ENCODE data around the gene ARL14.

Gene ARL14

DNA sequence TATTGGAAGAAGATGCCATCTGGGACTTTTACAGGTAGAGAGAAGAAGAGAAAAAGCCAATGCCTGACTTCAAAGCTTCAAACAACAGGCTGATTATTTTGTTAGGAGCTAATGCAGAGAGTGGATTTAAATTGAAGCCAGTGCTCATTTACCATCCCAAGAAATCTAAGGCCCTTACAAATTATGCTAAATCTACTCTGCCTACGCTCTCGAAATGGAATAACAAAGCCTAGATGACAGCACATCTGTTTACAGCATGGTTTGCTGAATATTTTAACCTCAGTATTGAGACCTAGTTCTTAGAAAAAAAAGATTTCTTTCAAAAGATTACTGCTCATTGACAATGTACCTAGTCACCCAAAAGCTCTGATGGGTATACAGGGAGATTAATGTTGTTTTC is 16.2 kb downstream of the ARL14 start:
- Histone ChIP-seq H2AFZ (ENCODE audit: low read depth, low read length) (no peak overlapping the region), H4K20me1 (ENCODE audit: insufficient read depth, low read length) (no peaks in the 10 kb centered on the region), H3K9me3 (ENCODE audit: insufficient read depth, low read length, severe bottlenecking) (no peaks in the 10 kb centered on the region), H3K4me3 (ENCODE audit: low read depth in 1 of 2, low read length in 2 of 2) (no peak overlapping the region), H3K4me1 (ENCODE audit: insufficient read depth, low read length) (no peaks in the 10 kb centered on the region), H3K27ac (ENCODE audit: low read length) (no peak overlapping the region), H3K36me3 (ENCODE audit: insufficient read depth, low read length) (no peaks in the 10 kb centered on the region), H3K27me3 (ENCODE audit: insufficient read depth, low read length, poor library complexity) (no peaks in the 10 kb centered on the region), H3K79me2 (ENCODE audit: insufficient read depth, low read length) (no peaks in the 10 kb centered on the region), H3K9ac (ENCODE audit: low read depth, low read length) (no peak overlapping the region), H3K4me2 (ENCODE audit: insufficient read depth, low read length) (no peak overlapping the region)
- TF ChIP-seq EZH2 (IDR thresholded peaks at IDR 0.05; ENCODE audit: borderline replicate concordance, low read depth, low read length, severe bottlenecking), result no peak
- TF ChIP-seq, protein P1, sequence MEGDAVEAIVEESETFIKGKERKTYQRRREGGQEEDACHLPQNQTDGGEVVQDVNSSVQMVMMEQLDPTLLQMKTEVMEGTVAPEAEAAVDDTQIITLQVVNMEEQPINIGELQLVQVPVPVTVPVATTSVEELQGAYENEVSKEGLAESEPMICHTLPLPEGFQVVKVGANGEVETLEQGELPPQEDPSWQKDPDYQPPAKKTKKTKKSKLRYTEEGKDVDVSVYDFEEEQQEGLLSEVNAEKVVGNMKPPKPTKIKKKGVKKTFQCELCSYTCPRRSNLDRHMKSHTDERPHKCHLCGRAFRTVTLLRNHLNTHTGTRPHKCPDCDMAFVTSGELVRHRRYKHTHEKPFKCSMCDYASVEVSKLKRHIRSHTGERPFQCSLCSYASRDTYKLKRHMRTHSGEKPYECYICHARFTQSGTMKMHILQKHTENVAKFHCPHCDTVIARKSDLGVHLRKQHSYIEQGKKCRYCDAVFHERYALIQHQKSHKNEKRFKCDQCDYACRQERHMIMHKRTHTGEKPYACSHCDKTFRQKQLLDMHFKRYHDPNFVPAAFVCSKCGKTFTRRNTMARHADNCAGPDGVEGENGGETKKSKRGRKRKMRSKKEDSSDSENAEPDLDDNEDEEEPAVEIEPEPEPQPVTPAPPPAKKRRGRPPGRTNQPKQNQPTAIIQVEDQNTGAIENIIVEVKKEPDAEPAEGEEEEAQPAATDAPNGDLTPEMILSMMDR (IDR thresholded peaks at IDR 0.05; ENCODE audit: borderline replicate concordance, extremely low read depth, low read length, poor library complexity, severe bottlenecking), result no peak
- ATAC-seq (ENCODE audit: insufficient read depth, low read depth) (no peak), DNase-seq (no peak)

DNA sequence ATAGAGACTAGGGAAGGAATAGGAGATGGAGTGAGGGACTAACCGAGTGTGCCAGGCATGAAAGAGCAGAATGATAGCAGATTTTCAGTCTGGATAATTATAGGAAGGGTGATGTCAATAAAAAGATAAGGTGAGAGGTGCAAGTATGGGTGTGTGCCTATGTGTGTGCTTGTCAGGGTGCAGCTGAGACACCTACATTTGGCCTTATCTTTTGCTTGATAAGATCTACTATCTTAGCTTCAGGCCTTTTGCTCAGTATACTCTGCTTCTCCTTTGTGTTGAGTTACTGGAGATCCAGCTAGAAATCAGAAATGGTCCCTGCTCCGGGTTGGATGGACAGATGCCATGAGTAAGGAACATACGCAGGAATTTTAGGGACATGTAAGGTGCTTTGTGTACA is 17.4 kb downstream of the ARL14 start:
- no peak for DNase-seq
- no peak overlapping the region for H3K4me2 ChIP-seq (ENCODE audit: insufficient read depth, low read length)
- no peaks in the 10 kb centered on the region for H3K27me3 ChIP-seq (ENCODE audit: insufficient read depth, low read length, poor library complexity)
- H3K9ac ChIP-seq (ENCODE audit: low read depth, low read length), result no peak overlapping the region
- H3K4me1 ChIP-seq (ENCODE audit: insufficient read depth, low read length), result no peaks in the 10 kb centered on the region
- H3K79me2 ChIP-seq (ENCODE audit: insufficient read depth, low read length), result no peaks in the 10 kb centered on the region
- no peaks in the 10 kb centered on the region for H4K20me1 ChIP-seq (ENCODE audit: insufficient read depth, low read length)
- TF ChIP-seq, protein P1 (IDR thresholded peaks at IDR 0.05; ENCODE audit: borderline replicate concordance, extremely low read depth, low read length, poor library complexity, severe bottlenecking), result no peak
- no peak for TF ChIP-seq EZH2 (IDR thresholded peaks at IDR 0.05; ENCODE audit: borderline replicate concordance, low read depth, low read length, severe bottlenecking)
- no peaks in the 10 kb centered on the region for H3K9me3 ChIP-seq (ENCODE audit: insufficient read depth, low read length, severe bottlenecking)
- no peak overlapping the region for H2AFZ ChIP-seq (ENCODE audit: low read depth, low read length)
- no peaks in the 10 kb centered on the region for H3K36me3 ChIP-seq (ENCODE audit: insufficient read depth, low read length)
- no peak for ATAC-seq (ENCODE audit: insufficient read depth, low read depth)
- H3K27ac ChIP-seq (ENCODE audit: low read length), result no peak overlapping the region
- H3K4me3 ChIP-seq (ENCODE audit: low read depth in 1 of 2, low read length in 2 of 2), result no peak overlapping the region

DNA sequence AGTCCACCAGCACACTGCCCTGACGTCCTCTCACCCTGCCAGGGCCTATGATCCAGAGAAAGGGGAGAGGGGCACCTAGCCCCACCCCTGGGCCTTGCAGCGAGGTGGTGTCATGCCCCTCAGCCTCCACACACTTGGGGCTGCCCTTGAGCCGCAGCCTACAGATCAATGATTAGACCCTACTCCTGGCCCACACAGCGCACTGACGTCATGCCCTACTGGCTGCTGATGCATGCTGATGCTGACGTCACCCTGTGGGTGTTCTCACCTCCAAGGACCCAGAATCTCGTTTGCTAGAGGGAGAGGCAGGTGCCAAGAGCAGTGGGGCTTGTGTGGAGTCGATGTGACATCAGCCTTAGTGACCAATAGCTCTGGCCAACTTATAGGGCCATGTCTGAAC is 18.0 kb downstream of the ARL14 start:
- TF ChIP-seq, protein P1 (IDR thresholded peaks at IDR 0.05; ENCODE audit: borderline replicate concordance, extremely low read depth, low read length, poor library complexity, severe bottlenecking), result no peak
- TF ChIP-seq EZH2 (IDR thresholded peaks at IDR 0.05; ENCODE audit: borderline replicate concordance, low read depth, low read length, severe bottlenecking), result no peak
- no peak overlapping the region for H3K4me3 ChIP-seq (ENCODE audit: low read depth in 1 of 2, low read length in 2 of 2)

DNA sequence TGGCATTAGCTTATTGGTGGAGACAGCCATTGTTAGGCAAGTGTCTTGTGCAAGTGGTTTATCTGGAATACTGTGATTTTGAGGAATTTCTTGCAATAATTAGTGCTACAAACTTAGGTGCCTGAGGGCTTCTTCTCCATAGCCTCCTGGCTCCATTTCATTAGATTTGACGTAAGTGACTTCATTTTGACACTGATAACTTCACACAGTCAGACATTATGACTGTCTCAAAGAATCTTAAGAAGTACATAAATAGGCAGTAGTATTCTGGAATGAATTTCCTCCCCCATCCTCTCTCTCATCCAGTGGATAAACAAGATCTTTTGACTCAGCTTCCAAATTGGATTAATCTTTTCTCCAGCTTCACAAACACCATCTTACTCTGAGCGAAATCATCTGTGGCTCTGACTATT is 19.0 kb downstream of the ARL14 start:
- Histone ChIP-seq H3K9me3 (ENCODE audit: insufficient read depth, low read length, severe bottlenecking) (no peaks in the 10 kb centered on the region), H3K36me3 (ENCODE audit: insufficient read depth, low read length) (no peaks in the 10 kb centered on the region), H3K4me1 (ENCODE audit: insufficient read depth, low read length) (no peaks in the 10 kb centered on the region), H3K27me3 (ENCODE audit: insufficient read depth, low read length, poor library complexity) (no peaks in the 10 kb centered on the region), H4K20me1 (ENCODE audit: insufficient read depth, low read length) (no peaks in the 10 kb centered on the region), H3K4me2 (ENCODE audit: insufficient read depth, low read length) (no peak overlapping the region), H2AFZ (ENCODE audit: low read depth, low read length) (no peak overlapping the region), H3K79me2 (ENCODE audit: insufficient read depth, low read length) (no peaks in the 10 kb centered on the region), H3K9ac (ENCODE audit: low read depth, low read length) (no peak overlapping the region), H3K27ac (ENCODE audit: low read length) (no peak overlapping the region), H3K4me3 (ENCODE audit: low read depth in 1 of 2, low read length in 2 of 2) (no peak overlapping the region)
- no peak for TF ChIP-seq EZH2 (IDR thresholded peaks at IDR 0.05; ENCODE audit: borderline replicate concordance, low read depth, low read length, severe bottlenecking)
- TF ChIP-seq, protein P1 (IDR thresholded peaks at IDR 0.05; ENCODE audit: borderline replicate concordance, extremely low read depth, low read length, poor library complexity, severe bottlenecking), result no peak
- DNase-seq (no peak), ATAC-seq (ENCODE audit: insufficient read depth, low read depth) (no peak)

More for the DNA sequence above, 18.0 kb downstream of the ARL14 start:
- no peaks in the 10 kb centered on the region for H4K20me1 ChIP-seq (ENCODE audit: insufficient read depth, low read length)
- no peaks in the 10 kb centered on the region for H3K36me3 ChIP-seq (ENCODE audit: insufficient read depth, low read length)
- H2AFZ ChIP-seq (ENCODE audit: low read depth, low read length), result no peak overlapping the region
- ATAC-seq (ENCODE audit: insufficient read depth, low read depth) (no peak), DNase-seq (no peak)
- no peak overlapping the region for H3K4me2 ChIP-seq (ENCODE audit: insufficient read depth, low read length)
- H3K27me3 ChIP-seq (ENCODE audit: insufficient read depth, low read length, poor library complexity), result no peaks in the 10 kb centered on the region
- no peak overlapping the region for H3K9ac ChIP-seq (ENCODE audit: low read depth, low read length)
- H3K4me1 ChIP-seq (ENCODE audit: insufficient read depth, low read length), result no peaks in the 10 kb centered on the region
- H3K27ac ChIP-seq (ENCODE audit: low read length), result no peak overlapping the region
- H3K79me2 ChIP-seq (ENCODE audit: insufficient read depth, low read length), result no peaks in the 10 kb centered on the region
- H3K9me3 ChIP-seq (ENCODE audit: insufficient read depth, low read length, severe bottlenecking), result no peaks in the 10 kb centered on the region
